Measurements from ENCODE around the gene NTN1.

Gene NTN1

DNA sequence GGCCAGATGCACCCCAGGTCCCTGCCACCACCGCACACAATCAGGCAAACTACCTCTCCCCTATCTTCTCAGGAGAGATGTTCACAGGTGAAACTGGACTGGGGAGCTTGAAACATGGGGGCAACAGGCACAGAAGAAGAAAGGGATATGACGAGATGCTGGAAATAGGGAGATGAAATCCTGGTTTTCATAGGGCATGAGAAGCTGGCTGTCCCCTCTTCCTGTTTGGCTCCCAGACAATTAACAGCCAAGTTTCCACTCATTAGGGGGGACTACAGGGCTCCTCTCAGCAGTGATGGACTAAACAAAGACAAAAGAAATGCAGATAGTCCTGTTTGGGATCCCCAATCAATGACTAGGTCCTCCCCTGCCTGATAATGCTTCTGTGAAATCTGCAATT is 266.0 kb downstream of the NTN1 start:
- no peak for DNase-seq

DNA sequence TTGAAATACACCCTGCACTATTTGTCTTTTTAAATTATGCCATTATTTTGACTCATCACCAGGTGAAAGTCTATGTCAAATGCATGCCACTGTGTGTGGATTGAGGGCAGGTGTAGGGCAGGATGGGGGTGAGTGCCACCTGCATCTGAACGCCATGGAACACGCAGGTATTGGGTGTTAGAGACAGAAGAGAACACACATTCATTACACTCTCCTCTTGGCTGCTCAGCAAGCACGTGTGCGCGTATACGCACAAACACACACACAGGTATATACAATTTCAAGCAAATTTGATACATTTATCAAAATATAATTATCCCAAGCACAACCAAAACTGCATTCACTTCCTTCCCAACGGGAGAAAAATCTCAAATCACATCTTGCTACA is 268.9 kb downstream of the NTN1 start:
- DNase-seq: no peak

DNA sequence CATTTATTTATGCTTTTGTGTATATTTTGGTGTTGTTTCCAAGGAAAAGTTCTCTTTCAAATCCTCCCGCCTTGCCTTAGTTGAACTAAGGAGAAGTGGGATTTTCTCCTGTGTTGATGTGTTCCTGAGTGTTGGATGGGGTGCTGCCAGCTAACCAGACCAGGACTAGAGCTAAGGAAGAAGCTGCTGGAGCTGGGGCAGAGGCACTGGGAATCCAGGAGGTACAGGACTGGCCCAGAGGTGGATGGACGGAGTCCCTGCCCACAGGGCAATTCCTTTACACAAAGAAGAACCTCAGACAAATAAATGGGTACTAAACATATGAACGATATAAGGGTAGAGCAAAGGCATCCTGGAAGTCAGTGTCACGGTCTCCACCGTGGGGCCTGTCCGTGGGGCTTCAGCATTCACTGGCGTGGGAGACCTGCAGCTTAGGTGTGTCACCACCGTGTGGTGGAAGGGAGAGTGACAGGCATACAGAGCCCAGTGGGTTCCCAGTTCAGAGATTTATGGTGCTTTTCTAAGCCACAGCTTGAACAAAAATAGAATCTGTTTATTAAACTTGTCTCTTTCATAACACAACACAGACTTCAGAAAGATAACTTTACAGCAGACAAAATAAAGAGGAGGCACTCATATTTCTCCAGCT is 270.7 kb downstream of the NTN1 start:
- peak; percentile 37 for DNase-seq

DNA sequence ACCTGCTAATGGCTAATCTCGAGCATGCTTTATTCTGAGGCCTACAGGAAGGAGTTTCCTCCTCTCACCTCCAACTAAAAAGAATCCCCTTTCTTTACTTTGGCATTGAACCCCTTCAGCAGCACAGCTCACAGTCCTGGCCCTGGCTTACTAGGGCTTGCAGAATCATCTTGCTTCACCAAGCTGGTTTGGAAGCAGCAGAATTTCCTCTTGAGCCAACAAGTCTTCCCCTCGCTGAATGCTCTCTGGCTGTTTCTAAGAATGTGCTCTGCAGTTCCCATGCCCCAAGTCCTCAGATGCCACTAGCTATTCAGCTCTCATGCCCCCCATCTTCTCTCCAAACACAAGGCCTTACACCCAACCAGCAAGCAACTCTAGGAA is 271.2 kb downstream of the NTN1 start:
- DNase-seq: no peak

Data from OCI-M1 (cell line).